LNCaP clone FGC (cell line): ENCODE measurements around the gene ZC3HAV1L.
A peak's percentile ranks its signal among the peaks of the same experiment; 100 is the strongest.

Experiments used
- DNase-seq: peaks from one replicate; pipeline ENCODE4 v3.0.0-alpha.2; 2011; ENCODE audit warnings: low read depth
- H3K4me3 ChIP-seq: 2 replicates; pipeline ENCODE4 v1.5.1; 2011; ENCODE audit warnings: mild to moderate bottlenecking, low read depth, low read length, control low read depth
- TF ChIP-seq, protein P1 (sequence below): IDR thresholded peaks from 2 replicates; pipeline ENCODE4 v1.5.1; 2012; ENCODE audit warnings: mild to moderate bottlenecking; ENCODE audit not compliant: control insufficient read depth, insufficient read depth; ENCODE audit errors: extremely low read depth

The ZC3HAV1L gene

DNA sequence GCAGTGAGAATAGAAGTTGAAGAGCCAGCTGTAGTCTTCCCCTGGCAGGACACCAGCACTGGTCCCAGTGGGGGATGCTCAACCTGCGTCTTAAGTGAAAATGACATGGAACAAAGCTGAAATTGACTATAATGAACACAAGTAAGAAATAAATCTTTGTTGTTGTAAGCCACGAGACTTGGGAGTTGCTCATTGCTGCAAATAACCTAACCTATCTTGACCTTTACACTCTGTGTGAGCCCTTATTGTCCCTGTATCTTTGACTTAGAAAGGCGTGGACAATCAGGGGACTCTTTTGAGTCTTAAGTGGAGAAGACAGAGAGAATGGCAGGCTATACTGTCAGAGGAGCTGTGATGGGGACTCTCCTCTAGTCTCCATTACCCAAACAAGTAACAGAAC is 16.9 kb downstream of the ZC3HAV1L start:
- no peak for DNase-seq
- TF ChIP-seq, protein P1, sequence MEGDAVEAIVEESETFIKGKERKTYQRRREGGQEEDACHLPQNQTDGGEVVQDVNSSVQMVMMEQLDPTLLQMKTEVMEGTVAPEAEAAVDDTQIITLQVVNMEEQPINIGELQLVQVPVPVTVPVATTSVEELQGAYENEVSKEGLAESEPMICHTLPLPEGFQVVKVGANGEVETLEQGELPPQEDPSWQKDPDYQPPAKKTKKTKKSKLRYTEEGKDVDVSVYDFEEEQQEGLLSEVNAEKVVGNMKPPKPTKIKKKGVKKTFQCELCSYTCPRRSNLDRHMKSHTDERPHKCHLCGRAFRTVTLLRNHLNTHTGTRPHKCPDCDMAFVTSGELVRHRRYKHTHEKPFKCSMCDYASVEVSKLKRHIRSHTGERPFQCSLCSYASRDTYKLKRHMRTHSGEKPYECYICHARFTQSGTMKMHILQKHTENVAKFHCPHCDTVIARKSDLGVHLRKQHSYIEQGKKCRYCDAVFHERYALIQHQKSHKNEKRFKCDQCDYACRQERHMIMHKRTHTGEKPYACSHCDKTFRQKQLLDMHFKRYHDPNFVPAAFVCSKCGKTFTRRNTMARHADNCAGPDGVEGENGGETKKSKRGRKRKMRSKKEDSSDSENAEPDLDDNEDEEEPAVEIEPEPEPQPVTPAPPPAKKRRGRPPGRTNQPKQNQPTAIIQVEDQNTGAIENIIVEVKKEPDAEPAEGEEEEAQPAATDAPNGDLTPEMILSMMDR: no peak
- no peak overlapping the region for H3K4me3 ChIP-seq

- peak; percentile 61 for DNase-seq
- TF ChIP-seq, protein P1: peak; percentile 87
These were observed 18.8 kb downstream of the ZC3HAV1L start for GRCh38 chr7:139016931-139017511.

GRCh38 chr7:139011373-139011772 is 24.5 kb downstream of the ZC3HAV1L start:
- TF ChIP-seq, protein P1: no peak
- no peak overlapping the region for H3K4me3 ChIP-seq
- no peak for DNase-seq

More at GRCh38 chr7:139016931-139017511, 18.8 kb downstream of the ZC3HAV1L start:
- H3K4me3 ChIP-seq: no peak overlapping the region

GRCh38 chr7:139004321-139005090 is 31.3 kb downstream of the ZC3HAV1L start:
- H3K4me3 ChIP-seq: no peak overlapping the region
- DNase-seq: no peak
- TF ChIP-seq, protein P1: no peak

DNA sequence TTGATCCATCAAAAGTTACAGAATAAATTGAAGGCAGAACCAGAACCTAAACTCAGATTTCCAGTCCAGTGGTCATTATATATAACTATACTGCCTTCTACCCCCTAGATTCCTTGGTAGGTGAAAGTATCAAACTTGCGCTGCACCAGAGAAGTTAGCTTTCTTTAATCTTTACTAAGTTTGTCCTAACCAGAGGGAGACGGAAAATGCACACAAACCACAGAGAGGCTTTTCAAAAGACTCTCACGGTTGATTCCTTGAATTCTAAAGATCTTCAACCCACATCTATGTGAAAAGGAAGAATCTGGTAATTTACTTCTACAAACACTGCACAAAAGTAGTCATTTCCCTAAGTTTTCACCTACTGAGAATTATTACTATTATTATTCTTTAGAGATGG is 36.4 kb downstream of the ZC3HAV1L start:
- DNase-seq: no peak
- TF ChIP-seq, protein P1: no peak
- no peak overlapping the region for H3K4me3 ChIP-seq

DNA sequence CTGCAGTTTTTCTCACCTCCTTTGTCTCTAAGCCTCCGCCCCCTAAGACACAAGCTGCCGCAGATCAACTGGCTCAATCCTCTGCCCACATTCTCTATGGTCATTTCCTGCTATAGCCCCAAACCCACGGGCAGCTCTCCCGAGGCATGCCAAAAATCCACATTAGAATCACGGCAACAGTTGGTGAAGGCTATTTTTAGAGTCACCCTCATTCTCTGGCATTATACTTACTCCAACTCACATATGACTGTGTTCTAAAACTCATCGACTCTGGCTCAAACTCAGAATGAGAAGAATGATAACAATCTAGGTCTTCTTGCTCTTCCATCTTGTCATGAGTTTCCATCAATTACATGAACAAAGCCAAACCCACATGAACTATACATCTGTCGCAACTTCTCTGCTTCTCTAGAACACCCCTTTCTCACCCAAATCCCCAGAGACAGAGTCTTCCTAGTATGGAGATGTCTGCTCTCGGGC is 43.8 kb downstream of the ZC3HAV1L start:
- no peak overlapping the region for H3K4me3 ChIP-seq
- TF ChIP-seq, protein P1: no peak
- no peak for DNase-seq
